Central memory CD8-positive, alpha-beta T cell (primary cell): Measurements from ENCODE around the gene MS4A4A.

ENCODE experiments used
- ATAC-seq: fragments of 150-1000 bp; cut with Tn5 transposase; replicated peaks from 2 replicates; pipeline ENCODE4 v1.10.0; 2022; ENCODE audit warnings: mild to moderate bottlenecking, moderate FRiP score, moderate number of reproducible peaks; ENCODE audit not compliant: poor library complexity, severe bottlenecking; ENCODE audit errors: extremely low read depth
- DNase-seq, 2 donors: peaks; one replicate each; pipeline ENCODE4 v3.0.0; 2021; ENCODE audit warnings: low spot score in 2 of 2
- H3K27ac Mint-ChIP-seq: one replicate; pipeline ENCODE4 v1.8.0; 2022; ENCODE audit warnings: low read depth, mild to moderate bottlenecking, moderate library complexity, mixed read lengths
- H3K27me3 Mint-ChIP-seq: one replicate; pipeline ENCODE4 v1.8.0; 2022; ENCODE audit warnings: mixed read lengths
- H3K36me3 Mint-ChIP-seq: one replicate; pipeline ENCODE4 v1.8.0; 2022; ENCODE audit warnings: mild to moderate bottlenecking, moderate library complexity, mixed read lengths; ENCODE audit not compliant: insufficient read depth
- H3K4me1 Mint-ChIP-seq: one replicate; pipeline ENCODE4 v1.8.0; 2022; ENCODE audit warnings: mixed read lengths
- H3K4me3 Mint-ChIP-seq: one replicate; pipeline ENCODE4 v1.8.0; 2022; ENCODE audit warnings: mild to moderate bottlenecking, moderate library complexity, mixed read lengths
- H3K9me3 Mint-ChIP-seq: one replicate; pipeline ENCODE4 v1.8.0; 2022; ENCODE audit warnings: mixed read lengths

Gene MS4A4A

GRCh38 chr11:60339356-60339755 is 58.9 kb downstream of the MS4A4A start:
- ATAC-seq (no peak), DNase-seq (no peak)
- no peak overlapping the region for H3K27ac Mint-ChIP-seq
- peaks cover 40% of the 10 kb centered on the region for H3K27me3 Mint-ChIP-seq
- H3K36me3 Mint-ChIP-seq: peaks cover 2% of the 10 kb centered on the region
- no peak overlapping the region for H3K4me3 Mint-ChIP-seq
- H3K9me3 Mint-ChIP-seq: no peaks in the 10 kb centered on the region
- H3K4me1 Mint-ChIP-seq: no peaks in the 10 kb centered on the region

- Mint-ChIP-seq H3K4me1 (no peaks in the 10 kb centered on the region), H3K27me3 (peaks cover 54% of the 10 kb centered on the region), H3K9me3 (no peaks in the 10 kb centered on the region), H3K27ac (no peak overlapping the region), H3K4me3 (no peak overlapping the region), H3K36me3 (peaks cover 2% of the 10 kb centered on the region)
- ATAC-seq (no peak), DNase-seq (no peak)
These were observed 62.7 kb downstream of the MS4A4A start for GRCh38 chr11:60343094-60343704.

GRCh38 chr11:60344146-60344545 is 63.7 kb downstream of the MS4A4A start:
- Mint-ChIP-seq H3K4me3 (no peak overlapping the region), H3K27me3 (peaks cover 51% of the 10 kb centered on the region), H3K9me3 (no peaks in the 10 kb centered on the region), H3K4me1 (no peaks in the 10 kb centered on the region), H3K36me3 (peaks cover 2% of the 10 kb centered on the region), H3K27ac (no peak overlapping the region)
- ATAC-seq (no peak), DNase-seq (no peak)

GRCh38 chr11:60345489-60345888 is 65.0 kb downstream of the MS4A4A start:
- H3K4me3 Mint-ChIP-seq: no peak overlapping the region
- H3K27ac Mint-ChIP-seq: no peak overlapping the region
- no peaks in the 10 kb centered on the region for H3K4me1 Mint-ChIP-seq
- peaks cover 51% of the 10 kb centered on the region for H3K27me3 Mint-ChIP-seq
- ATAC-seq: no peak
- H3K36me3 Mint-ChIP-seq: no peaks in the 10 kb centered on the region
- DNase-seq: no peak
- no peaks in the 10 kb centered on the region for H3K9me3 Mint-ChIP-seq

- Mint-ChIP-seq H3K9me3 (no peaks in the 10 kb centered on the region), H3K36me3 (no peaks in the 10 kb centered on the region), H3K4me1 (no peaks in the 10 kb centered on the region), H3K27me3 (peaks cover 40% of the 10 kb centered on the region), H3K27ac (no peak overlapping the region), H3K4me3 (no peak overlapping the region)
- ATAC-seq: no peak
- DNase-seq: no peak
These were observed 66.8 kb downstream of the MS4A4A start for GRCh38 chr11:60347084-60347797.

- H3K36me3 Mint-ChIP-seq: no peaks in the 10 kb centered on the region
- H3K9me3 Mint-ChIP-seq: no peaks in the 10 kb centered on the region
- DNase-seq (no peak), ATAC-seq (no peak)
- no peak overlapping the region for H3K4me3 Mint-ChIP-seq
- no peaks in the 10 kb centered on the region for H3K4me1 Mint-ChIP-seq
- no peak overlapping the region for H3K27ac Mint-ChIP-seq
- H3K27me3 Mint-ChIP-seq: peaks cover 38% of the 10 kb centered on the region
These were observed 67.7 kb downstream of the MS4A4A start for GRCh38 chr11:60348116-60348515.

GRCh38 chr11:60349990-60350389 is 69.5 kb downstream of the MS4A4A start:
- Mint-ChIP-seq H3K27me3 (peaks cover 44% of the 10 kb centered on the region), H3K36me3 (no peaks in the 10 kb centered on the region), H3K27ac (no peak overlapping the region), H3K4me1 (no peaks in the 10 kb centered on the region), H3K9me3 (no peaks in the 10 kb centered on the region), H3K4me3 (no peak overlapping the region)
- DNase-seq: no peak
- no peak for ATAC-seq

GRCh38 chr11:60357771-60358170 is 77.3 kb downstream of the MS4A4A start:
- ATAC-seq: no peak
- no peaks in the 10 kb centered on the region for H3K4me1 Mint-ChIP-seq
- peaks cover 28% of the 10 kb centered on the region for H3K27me3 Mint-ChIP-seq
- no peaks in the 10 kb centered on the region for H3K9me3 Mint-ChIP-seq
- no peaks in the 10 kb centered on the region for H3K36me3 Mint-ChIP-seq
- H3K4me3 Mint-ChIP-seq: no peak overlapping the region
- no peak for DNase-seq
- no peak overlapping the region for H3K27ac Mint-ChIP-seq
